GM19395 (cell line): ENCODE measurements around the gene VARS2.
"Not testable (repeated sequence)": the region's sequence is repeated elsewhere in the genome, so short reads cannot be mapped to it uniquely, and the experiment has no call there.

Experiments used
- ATAC-seq: cut with Tn5 transposase; IDR thresholded peaks from one replicate; pipeline ENCODE4 v1.9.1; 2021; ENCODE audit warnings: mild to moderate bottlenecking, moderate library complexity; ENCODE audit not compliant: unreplicated experiment

VARS2 gene

DNA sequence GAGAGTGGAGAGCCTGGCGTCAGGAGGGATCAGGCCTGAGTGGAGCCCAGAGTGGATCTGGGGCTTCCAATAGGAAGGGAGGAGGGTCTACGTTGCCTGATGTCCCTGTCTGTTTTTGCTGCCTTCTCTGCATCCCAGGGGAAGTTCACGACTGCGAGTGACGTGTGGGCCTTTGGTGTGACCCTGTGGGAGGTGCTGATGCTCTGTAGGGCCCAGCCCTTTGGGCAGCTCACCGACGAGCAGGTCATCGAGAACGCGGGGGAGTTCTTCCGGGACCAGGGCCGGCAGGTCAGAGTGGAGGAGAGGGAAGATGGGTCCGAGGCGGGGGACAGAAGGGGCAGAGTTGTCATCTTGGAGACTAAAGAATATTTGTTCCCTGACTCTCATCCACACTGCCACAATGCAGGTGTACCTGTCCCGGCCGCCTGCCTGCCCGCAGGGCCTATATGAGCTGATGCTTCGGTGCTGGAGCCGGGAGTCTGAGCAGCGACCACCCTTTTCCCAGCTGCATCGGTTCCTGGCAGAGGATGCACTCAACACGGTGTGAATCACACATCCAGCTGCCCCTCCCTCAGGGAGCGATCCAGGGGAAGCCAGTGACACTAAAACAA lies 15.2 kb upstream of the VARS2 start:
- no peak for ATAC-seq

DNA sequence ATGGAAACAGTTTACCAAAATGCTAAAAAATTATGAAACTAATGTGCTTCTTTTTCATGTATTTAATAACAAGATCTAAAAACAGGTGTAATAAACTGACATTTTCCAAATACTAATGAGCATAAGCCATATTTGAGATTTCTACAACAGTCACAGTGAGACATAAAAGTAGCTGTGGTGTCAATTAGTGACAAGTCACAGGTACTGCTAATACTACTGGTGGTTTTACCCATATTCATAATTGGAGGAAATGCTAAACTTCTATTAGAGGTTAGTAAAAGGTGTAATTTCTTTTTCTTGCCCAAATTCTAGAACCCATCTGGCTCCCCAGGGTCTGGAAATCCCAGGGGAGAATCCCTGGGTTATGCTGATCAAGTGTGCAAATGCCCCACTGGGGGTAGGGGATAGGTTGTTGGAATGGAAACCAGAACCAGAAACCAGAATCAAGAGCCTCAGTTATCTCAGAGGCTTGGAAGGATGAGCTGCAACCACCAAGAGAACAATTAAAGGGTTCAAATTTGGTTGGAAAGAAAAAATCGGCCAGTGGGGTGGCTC lies 13.1 kb upstream of the VARS2 start:
- no peak for ATAC-seq

DNA sequence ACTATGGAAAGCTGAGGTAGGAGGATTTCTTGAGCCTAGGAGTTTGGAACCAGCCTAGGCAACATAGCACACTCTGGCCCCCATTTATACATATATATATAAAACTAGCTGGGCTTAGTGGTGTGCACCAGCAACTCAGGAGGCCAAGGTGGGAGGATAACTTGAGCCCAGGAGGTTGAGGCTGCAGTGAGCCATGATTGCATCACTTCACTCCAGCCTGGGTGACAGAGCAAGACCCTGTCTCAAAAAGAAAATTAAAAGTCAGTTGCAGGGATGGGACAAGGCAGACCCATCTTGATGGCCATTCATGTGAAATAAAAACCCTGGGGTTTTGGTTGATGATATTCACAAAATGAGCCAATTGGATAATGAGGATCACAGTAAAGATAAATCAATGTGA lies 12.6 kb upstream of the VARS2 start:
- ATAC-seq: no peak

DNA sequence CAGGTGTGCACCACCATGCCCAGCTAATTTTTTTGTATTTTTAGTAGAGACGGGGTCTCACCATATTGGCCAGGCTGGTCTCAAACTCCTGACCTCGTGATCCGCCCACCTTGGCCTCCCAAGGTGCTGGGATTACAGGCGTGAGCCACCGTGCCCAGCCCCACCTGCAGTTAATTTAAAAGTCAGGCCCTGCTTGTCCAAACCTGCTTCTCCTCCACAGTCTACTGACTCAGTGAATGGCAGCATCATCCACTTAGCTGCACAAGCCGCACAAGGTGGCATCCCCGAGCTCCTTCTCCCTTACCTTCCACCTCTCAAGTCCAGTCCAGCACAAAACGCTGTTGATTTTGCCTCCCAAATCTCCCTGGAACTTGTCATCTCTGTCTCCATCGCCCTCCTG lies 11.8 kb upstream of the VARS2 start:
- ATAC-seq: not testable (repeated sequence)

DNA sequence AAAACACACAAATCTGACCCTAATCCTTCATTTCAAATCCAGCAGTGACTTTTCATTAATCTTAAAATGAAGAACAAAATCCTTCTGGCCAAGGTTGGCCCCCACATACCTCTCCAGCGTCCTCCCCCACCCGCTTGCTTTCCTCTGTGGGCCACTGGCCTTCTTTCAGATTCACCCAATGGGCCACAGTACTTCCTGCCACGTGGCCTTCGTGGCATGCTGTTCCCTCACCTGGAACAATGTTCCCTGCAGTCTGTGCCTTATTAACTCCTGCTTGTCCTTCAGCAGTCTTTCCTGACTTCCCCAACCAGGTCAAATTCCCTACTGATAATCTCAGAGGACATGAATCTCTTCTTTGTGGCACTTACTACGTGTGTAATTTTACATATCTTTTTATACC lies 11.3 kb upstream of the VARS2 start:
- no peak for ATAC-seq

DNA sequence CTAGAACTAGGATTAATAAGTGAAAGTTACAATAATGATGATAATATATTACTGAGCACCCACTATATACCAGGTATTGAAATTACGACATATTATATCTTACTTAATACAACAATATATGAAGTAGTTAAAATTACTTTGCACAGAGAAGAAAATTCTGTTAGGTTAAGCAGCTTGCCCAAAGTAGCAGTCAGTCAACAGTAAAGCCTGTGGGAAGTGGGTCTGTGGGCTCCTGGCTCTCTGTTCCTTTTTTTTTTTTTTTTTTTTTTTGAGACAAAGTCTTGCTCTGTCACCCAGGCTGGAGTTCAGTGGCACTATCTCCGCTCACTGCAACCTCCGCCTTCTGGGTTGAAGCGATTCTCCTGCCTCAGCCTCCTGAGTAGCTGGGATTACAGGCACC lies 10.8 kb upstream of the VARS2 start:
- ATAC-seq: no peak

DNA sequence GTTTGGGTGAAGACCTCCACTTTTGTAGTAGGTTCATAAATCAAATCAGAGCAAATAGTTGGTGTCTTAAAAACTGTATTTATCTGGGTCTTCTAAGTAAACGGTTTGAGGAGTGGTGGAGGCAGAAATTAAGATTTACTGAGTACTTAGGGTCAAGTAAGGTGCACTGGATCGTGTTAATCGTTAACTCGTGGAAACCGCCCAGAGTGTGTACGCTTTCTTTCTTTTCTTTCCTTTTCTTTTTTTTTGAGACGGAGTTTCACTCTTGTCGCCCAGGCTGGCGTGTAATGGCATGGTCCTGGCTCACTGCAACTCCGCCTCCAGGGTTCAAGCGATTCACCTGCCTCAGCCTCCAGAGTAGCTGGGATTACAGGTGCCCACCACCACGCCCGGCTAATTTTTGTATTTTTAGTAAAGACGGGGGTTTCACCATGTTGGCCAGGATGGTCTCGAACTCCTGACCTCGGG lies 6.7 kb upstream of the VARS2 start:
- not testable (repeated sequence) for ATAC-seq

DNA sequence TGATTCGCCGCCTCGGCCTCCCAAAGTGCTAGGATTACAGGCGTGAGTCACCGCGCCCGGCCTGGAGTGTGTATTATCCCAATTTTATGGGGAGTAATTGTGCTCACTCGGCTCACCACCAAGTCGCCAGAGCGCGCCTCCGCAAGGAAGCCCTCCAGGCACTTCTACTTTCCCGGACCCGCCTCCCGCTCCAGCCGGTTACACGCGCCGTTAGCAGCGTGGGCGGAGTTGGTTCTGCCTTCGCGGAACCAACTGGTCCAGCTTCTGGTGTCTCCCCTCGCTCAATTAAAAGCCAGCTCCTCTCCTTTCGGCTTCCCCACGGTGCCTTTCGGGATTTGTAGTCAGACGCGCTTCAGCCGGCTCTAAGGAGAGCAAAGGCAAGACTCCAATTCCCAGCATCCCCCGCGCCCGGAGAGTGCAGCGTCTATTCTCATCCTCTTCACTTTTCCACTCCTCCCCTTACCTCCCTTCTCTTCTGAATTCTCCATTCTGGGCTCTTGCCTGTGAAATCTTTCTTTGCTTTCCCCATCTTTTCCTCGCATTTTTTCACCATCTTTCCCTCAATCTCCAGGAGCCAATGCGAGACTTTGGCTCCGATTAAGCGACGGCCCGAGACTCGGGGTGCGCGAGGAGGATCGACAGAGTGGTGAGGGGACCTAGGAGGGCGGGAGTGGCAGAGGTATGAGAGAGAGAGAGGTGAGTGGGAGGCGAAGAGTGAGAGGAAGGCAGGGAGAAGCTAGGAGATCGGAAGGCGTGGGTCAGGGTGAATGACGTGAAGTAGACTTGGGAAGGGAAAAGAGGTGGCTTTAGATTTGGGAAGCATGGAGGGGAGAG lies 6.1 kb upstream of the VARS2 start, which contains the start of gene GTF2H4:
Gene GTF2H4, plus strand, starts transcription at position 450 of the 834 bp plus-strand sequence.
- peak; percentile 94 for ATAC-seq

DNA sequence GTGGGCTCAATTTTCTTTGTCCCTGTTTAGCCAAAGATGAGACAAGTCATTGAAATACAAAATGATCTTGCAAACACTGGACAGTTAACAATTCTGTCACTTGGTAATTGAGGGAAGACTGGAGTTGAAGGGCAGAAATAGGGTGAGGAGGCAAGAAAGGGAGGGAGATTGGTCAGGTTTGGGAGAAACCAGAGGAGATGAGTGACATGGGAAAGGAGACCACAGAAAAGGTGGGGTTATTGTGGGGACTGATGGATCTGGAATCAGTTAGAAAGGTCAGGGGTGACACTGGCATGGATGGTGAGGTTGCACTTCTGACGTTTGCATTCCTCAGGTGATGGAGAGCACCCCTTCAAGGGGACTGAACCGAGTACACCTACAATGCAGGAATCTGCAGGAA lies 5.3 kb upstream of the VARS2 start:
- ATAC-seq: no peak

DNA sequence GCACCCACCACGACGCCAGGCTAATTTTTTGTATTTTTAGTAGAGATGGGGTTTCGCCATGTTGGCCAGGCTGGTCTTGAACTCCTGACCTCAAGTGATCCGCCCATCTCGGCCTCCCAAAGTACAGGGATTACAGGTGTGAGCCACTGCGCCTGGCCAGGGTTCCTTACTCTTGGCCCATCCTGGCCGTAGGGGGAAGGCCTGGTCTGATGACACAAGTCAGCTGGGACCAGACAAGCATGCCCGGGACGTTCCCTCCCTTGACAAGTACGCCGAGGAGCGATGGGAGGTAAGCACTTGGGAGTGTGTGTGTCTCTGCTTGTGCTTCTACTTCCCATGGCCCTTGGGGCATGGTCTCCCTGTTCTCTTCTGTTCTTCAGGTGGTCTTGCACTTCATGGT lies 3.6 kb upstream of the VARS2 start:
- not testable (repeated sequence) for ATAC-seq

DNA sequence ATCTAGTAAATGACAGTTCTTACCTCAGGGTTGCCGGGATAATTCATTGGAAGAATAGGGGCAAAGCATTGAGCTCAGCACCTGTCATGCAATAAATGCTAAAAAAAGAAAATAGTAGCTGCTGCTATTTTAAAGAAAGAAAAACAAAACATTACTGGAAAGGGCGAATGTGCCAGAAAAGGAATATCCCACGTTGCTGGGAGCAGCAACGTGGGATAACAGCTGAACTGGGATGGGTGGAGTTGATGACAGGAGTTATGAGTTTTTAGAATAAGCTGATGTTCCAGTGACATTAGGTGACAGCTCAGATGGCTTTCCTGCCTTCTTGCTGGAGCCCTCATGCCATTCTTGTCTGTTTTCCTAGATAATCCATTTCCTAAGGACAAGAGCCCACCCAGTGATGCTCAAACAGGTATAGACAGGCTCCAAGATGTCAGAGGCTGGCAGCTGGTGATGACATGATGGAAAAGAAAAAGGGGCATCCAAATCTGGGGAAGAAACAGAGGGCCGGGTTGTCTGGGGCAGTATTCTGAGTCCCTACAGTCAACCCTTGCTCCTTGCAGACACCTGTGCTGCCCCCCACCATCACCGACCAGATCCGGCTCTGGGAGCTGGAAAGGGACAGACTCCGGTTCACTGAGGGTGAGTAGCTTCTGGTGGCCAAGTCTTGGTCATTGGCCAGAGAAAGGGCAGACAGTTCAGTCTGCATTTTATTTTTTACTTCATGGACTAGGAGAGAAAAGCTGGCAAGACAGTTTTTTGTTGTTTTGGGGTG lies 1.1 kb upstream of the VARS2 start:
- ATAC-seq: no peak

DNA sequence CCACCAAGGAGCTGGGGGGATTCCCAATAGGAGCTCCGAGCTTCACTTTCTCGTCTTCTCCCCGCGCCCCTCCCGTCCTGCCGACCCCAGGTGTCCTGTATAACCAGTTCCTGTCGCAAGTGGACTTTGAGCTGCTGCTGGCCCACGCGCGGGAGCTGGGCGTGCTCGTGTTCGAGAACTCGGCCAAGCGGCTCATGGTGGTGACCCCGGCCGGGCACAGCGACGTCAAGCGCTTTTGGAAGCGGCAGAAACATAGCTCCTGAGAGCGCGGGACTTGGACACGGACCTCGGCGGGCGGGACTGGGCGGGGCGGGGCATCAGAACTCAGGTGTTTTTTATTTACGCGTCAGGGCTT lies 340 bp upstream of the VARS2 start:
- no peak for ATAC-seq

DNA sequence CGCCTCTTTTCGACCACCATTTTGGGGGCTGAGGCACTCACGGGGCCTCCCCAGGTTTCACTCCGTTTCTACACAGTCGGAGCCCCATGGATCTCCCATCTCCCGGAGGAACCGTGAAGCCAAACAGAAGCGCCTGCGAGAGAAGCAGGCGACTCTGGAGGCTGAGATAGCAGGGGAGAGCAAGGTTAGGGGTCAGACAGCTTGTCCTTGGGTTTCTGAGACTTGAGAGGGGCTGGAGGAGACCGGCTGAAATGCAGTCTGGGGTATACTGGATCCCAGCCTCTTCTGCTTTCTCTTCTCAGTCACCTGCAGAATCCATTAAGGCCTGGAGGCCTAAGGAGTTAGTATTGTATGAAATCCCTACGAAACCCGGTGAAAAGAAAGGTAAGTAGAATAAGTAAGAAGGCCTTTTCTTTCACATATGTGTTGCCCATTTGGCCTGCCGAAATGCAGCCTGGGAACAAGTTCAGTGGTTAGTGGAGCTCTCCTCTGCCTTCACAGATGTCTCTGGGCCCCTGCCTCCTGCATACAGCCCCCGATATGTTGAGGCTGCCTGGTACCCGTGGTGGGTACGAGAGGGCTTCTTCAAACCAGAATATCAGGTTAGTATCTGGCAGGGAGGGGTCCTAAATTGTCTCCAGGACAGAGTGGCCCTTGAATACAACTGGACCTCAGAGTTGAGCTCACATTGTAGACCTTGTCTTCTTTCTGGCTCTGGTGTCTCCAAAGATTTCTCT lies 984 bp downstream of the VARS2 start:
- ATAC-seq: no peak

DNA sequence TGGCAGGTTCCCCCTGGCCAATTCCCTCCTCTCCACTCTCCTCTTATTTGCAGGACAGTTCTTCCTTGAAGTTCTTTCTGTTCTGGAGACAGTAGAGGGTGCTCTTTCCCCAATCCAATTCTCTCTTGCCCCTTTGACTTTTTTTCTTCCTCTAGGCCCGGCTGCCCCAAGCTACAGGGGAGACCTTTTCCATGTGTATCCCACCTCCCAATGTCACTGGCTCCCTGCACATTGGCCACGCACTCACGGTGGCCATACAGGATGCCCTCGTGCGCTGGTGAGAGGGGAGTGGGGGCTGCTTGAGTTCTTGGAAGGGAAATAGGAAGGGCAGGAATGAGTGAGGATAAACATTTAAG lies 1.5 kb downstream of the VARS2 start:
- no peak for ATAC-seq

DNA sequence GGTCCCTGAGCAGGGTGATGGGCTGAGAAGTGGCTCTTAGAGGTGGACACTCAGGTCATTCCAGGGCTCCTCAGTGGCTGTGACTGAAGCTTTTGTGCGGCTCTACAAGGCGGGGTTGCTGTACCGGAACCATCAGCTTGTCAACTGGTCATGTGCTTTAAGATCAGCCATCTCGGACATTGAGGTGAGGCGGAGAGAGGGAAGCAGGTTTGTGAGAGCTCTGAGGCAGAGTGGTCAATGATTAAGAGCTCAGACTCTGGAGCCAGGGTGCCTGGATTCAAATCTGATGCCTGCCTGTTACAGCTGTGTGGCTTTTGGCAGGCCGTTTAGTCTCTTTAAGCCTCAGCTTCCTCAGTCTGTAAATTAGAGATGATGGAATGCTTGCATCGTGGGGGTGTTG lies 3.0 kb downstream of the VARS2 start:
- no peak for ATAC-seq

DNA sequence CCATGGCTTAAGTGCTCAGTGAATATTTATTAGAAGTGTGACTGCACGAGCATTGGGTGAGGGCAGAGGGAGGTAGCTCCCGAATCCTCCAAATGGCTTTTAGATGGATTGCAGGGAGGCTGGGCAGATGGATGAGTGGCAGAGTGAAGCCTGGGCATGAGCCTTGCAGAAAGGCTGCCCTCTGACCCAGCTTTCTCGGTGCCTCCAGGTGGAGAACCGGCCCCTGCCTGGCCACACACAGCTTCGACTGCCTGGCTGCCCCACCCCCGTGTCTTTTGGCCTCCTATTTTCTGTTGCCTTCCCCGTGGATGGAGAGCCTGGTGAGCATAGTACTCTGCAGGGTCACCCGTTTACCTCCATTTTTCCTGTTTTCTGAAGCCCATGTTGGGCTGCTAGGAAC lies 3.4 kb downstream of the VARS2 start:
- no peak for ATAC-seq

DNA sequence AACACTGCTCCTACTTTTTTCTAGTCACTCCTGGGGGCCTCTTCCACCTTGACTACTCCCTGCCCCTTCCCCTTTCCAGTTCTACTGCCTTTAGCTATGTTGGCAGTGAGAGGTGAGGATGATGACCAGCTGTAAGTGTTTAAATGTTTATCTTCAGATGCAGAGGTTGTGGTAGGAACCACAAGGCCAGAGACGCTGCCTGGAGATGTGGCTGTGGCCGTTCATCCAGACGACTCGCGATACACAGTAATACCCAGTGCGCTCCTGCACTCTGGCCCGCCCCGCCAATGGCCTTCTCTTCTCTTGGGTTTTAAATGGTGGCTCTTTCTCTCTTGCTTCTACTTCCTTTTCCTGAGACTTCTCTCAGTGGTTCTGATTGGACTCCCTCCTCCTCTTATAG lies 4.6 kb downstream of the VARS2 start:
- no peak for ATAC-seq

DNA sequence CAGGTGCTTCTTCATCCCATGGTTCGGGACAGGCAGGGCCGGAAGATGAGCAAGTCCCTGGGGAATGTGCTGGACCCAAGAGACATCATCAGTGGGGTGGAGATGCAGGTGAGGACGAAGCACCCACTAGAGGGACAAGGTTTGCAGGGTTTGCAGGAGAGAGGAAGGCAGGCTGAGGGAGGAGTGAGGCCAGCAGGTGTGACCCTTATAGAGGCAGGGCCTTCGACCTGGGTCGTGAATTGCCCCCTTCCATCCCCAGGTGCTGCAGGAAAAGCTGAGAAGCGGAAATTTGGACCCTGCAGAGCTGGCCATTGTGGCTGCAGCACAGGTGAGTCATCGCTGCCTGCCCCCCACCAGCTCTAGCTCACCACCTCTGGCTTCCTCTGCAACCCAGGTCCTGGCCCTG lies 8.4 kb downstream of the VARS2 start:
- no peak for ATAC-seq

DNA sequence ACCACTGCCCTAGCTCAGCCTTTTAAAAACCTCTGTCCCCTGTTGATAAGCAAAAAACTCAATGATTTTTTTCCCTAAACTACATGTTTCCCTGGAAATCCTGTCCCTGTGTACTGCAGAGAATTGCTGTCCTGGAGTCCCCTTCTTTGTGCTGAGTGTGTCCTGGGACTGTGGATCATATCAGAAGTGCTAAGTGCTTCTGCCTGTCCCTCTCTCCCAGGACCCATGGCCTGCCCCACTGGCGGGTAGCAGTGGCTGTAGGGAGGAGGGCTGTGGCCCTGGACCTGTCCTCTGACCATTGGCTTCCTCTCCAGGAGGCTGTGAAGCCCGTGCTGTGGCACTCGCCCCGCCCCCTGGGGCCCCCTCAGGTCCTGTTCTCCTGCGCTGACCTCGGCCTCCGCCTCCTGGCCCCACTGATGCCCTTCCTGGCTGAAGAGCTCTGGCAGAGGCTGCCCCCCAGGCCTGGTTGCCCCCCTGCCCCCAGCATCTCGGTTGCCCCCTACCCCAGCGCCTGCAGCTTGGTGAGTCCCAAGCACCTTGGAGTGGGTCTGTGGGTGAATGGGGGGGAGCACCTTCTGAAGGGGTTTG lies 10.1 kb downstream of the VARS2 start:
- not testable (repeated sequence) for ATAC-seq

DNA sequence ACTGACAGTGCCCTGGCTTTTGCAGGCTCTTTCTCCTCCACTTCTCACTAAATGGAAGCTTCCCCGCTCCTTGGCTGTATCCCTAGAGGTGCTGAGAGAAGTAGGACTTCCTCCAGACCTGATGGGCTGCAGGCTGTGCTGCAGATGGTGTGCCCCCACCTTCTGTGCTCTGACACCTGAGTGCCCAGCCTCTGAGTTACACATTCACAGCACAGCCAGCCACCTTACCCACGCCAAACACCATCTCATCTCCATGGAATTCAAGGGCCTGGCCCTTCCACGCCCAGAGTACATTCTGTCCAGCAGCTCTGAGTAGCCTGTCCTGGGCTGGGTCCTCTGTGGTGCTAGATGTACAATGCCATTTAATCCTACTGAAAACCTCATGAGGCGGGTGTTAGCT lies 12.6 kb downstream of the VARS2 start:
- ATAC-seq: no peak
